Measurements from ENCODE around the gene SUMF1.
"Not testable (repeated sequence)": the region's sequence is repeated elsewhere in the genome, so short reads cannot be mapped to it uniquely, and the experiment has no call there.

SUMF1 gene

GRCh38 chr3:4335840-4336562 is 131.1 kb downstream of the SUMF1 start:
- peaks cover 3% of the 10 kb centered on the region for H3K36me3 Mint-ChIP-seq
- no peaks in the 10 kb centered on the region for H3K4me1 Mint-ChIP-seq
- H3K9me3 Mint-ChIP-seq = no peaks in the 10 kb centered on the region
- H3K27ac Mint-ChIP-seq = no peak overlapping the region
- no peaks in the 10 kb centered on the region for H3K27me3 Mint-ChIP-seq
- H3K4me3 Mint-ChIP-seq = no peak overlapping the region

- Mint-ChIP-seq H3K9me3 (no peaks in the 10 kb centered on the region), H3K36me3 (peaks cover 5% of the 10 kb centered on the region), H3K27me3 (no peaks in the 10 kb centered on the region), H3K27ac (no peak overlapping the region), H3K4me3 (no peak overlapping the region), H3K4me1 (no peaks in the 10 kb centered on the region)
Measured at GRCh38 chr3:4334548-4334947, 132.5 kb downstream of the SUMF1 start.

DNA sequence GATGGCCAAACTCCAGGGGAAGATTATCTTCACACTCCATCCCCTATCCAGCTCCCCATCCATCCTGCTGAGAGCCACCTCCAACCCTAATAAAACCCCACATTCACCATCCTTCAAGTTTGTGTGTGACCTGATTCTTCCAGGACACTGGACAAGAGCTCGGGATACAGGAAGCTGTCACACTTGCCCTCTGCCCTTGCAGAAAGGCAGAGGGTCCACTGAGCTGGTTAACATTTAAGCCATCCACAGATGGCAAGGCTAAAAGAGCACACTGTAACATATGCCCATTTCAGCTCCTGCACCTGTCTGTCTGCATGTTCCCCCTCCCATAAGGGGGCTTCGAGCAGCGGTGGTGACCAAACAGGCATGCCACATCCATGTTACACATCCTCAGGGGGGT is 134.1 kb downstream of the SUMF1 start:
- no peak overlapping the region for H3K4me3 Mint-ChIP-seq
- H3K4me1 Mint-ChIP-seq = no peaks in the 10 kb centered on the region
- H3K36me3 Mint-ChIP-seq = peaks cover 10% of the 10 kb centered on the region
- H3K9me3 Mint-ChIP-seq = no peaks in the 10 kb centered on the region
- no peak overlapping the region for H3K27ac Mint-ChIP-seq
- no peaks in the 10 kb centered on the region for H3K27me3 Mint-ChIP-seq

DNA sequence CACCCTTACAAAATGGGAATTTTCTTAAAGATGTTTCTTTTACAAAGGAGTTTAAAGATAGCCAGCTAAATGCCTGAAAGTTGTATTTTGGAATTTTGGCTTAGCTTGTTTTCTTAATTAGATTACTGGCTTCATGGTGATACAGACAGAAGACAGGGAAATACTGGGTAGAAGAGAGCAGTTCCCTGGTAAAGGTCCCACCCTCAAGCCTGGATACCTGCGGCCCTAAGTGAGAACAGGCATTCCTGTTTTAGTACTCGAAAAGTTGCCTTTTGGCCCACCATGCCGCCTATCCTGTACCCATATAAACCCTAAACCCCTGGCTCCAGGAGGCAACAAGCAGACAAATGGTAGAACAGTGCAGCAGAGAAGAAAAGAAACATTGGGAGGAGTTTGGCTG is 134.5 kb downstream of the SUMF1 start:
- Mint-ChIP-seq H3K27me3 (no peaks in the 10 kb centered on the region), H3K4me3 (no peak overlapping the region), H3K36me3 (peaks cover 10% of the 10 kb centered on the region), H3K9me3 (no peaks in the 10 kb centered on the region), H3K4me1 (no peaks in the 10 kb centered on the region), H3K27ac (no peak overlapping the region)

- H3K36me3 Mint-ChIP-seq = peaks cover 10% of the 10 kb centered on the region
- H3K27ac Mint-ChIP-seq = no peak overlapping the region
- H3K9me3 Mint-ChIP-seq = no peaks in the 10 kb centered on the region
- H3K4me3 Mint-ChIP-seq = no peak overlapping the region
- no peaks in the 10 kb centered on the region for H3K4me1 Mint-ChIP-seq
- no peaks in the 10 kb centered on the region for H3K27me3 Mint-ChIP-seq
Measured at GRCh38 chr3:4332111-4332510, 135.0 kb downstream of the SUMF1 start.

DNA sequence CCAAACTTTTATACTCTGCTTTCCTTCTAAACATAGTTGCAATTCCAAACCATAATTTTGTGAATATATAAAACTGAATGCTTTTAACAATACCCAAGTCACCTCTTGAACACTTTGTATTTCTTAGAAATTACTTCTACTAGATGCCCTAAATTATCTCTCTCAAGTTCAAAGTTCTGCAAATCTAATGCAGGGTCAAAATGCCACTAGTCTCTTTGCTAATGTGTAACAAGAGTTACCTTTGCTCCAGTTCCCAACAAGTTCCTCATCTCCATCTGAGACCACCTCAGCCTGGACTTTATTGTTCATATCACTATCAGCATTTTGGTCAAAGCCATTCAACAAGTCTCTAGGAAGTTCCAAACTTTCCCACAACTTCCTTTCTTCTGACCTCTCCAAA is 137.3 kb downstream of the SUMF1 start:
- peaks cover 12% of the 10 kb centered on the region for H3K36me3 Mint-ChIP-seq
- not testable (repeated sequence) for H3K9me3 Mint-ChIP-seq, H3K4me1 Mint-ChIP-seq, H3K27me3 Mint-ChIP-seq, H3K4me3 Mint-ChIP-seq, H3K27ac Mint-ChIP-seq

DNA sequence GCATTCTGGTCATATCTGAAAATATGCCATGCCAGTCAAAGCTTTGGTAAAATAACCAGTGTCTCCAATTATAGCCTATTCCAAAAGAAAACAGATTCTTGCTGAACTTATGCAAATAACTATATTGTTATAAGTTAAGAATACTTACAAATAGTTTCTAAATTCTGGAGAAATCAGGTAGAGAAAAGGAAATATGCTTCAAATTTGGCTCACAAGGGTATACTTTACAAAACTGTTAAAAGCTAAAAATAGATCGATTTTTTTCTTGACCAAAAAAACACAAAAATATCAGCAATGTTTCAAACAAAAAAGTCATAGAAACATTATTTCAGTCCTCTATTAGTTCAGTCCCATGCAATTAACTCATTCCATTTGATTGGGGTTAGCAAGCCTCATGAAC is 140.2 kb downstream of the SUMF1 start:
- H3K27me3 Mint-ChIP-seq = no peaks in the 10 kb centered on the region
- H3K36me3 Mint-ChIP-seq = peaks cover 13% of the 10 kb centered on the region
- H3K9me3 Mint-ChIP-seq = no peaks in the 10 kb centered on the region
- no peaks in the 10 kb centered on the region for H3K4me1 Mint-ChIP-seq
- no peak overlapping the region for H3K27ac Mint-ChIP-seq
- no peak overlapping the region for H3K4me3 Mint-ChIP-seq

DNA sequence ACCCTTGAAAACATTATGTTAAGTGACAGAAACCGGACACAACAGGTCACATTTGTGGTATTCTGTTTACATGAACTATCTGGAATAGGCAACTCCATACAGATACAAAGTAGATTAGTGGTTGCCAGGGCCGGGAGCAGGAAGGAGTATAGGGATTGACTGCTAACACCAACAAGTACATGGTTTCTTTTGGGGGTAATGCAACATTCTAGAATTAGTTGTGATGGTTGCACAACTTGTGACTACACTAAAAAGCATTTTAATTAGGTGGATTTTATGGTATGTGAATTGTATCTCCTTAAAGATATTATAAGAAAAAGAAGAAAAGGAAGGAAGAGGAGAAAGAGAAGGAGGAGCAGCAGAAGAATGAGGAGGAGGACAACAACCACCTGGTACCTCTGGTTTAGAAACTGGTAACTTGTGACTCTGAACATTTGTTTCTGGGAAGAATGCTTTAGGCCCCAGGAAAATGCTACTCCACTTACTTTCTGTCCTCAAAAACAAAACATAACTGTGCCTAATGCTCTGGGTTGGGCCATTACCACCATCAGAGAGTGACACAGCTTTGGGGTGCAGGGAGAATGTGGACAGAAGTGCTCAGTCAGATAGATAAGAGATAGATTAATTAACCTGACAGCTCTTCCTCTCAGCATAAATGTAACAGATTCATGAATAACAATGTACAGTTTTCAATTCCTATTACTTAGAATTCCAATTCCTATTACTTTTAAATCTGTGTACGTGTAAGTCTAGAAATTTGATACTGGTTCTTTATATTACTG is 143.6 kb downstream of the SUMF1 start:
- Mint-ChIP-seq H3K9me3 (no peaks in the 10 kb centered on the region), H3K4me1 (peaks cover 5% of the 10 kb centered on the region), H3K27me3 (no peaks in the 10 kb centered on the region), H3K4me3 (no peak overlapping the region), H3K36me3 (peaks cover 4% of the 10 kb centered on the region), H3K27ac (no peak overlapping the region)

- Mint-ChIP-seq H3K4me3 (no peak overlapping the region), H3K4me1 (peaks cover 5% of the 10 kb centered on the region), H3K27ac (no peak overlapping the region), H3K36me3 (peaks cover 3% of the 10 kb centered on the region), H3K27me3 (no peaks in the 10 kb centered on the region), H3K9me3 (no peaks in the 10 kb centered on the region)
Measured at GRCh38 chr3:4322635-4323034, 144.4 kb downstream of the SUMF1 start.

DNA sequence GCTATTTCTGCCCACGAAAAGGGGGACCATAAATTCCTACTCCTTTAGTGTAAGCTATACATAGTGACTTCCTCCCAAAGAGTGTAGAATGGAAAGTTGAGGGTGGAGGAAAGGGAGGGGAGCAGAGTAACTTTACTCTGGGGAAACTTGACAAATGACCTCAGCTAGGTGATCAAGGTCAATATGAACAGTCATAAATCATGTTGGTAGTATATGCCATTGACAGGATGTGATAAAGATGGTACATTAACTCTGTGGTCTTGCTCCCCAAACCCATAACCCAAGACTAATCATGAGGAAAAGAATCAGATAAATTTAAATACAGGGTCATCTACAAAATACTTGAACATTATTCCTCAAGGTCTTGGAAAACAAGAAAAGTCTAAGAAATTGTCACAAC is 145.3 kb downstream of the SUMF1 start:
- Mint-ChIP-seq H3K4me1 (peaks cover 5% of the 10 kb centered on the region), H3K27ac (no peak overlapping the region), H3K4me3 (no peak overlapping the region), H3K36me3 (peaks cover 5% of the 10 kb centered on the region), H3K27me3 (no peaks in the 10 kb centered on the region), H3K9me3 (no peaks in the 10 kb centered on the region)

- no peaks in the 10 kb centered on the region for H3K27me3 Mint-ChIP-seq
- H3K9me3 Mint-ChIP-seq = peaks cover 4% of the 10 kb centered on the region
- H3K27ac Mint-ChIP-seq = no peak overlapping the region
Measured at GRCh38 chr3:4320096-4320911, 146.8 kb downstream of the SUMF1 start.

GRCh38 chr3:4314688-4315087 is 152.4 kb downstream of the SUMF1 start:
- Mint-ChIP-seq H3K9me3 (peaks cover 4% of the 10 kb centered on the region), H3K27me3 (no peaks in the 10 kb centered on the region), H3K4me3 (no peak overlapping the region), H3K36me3 (peaks cover 34% of the 10 kb centered on the region), H3K4me1 (peaks cover 22% of the 10 kb centered on the region), H3K27ac (no peak overlapping the region)

More at GRCh38 chr3:4320096-4320911, 146.8 kb downstream of the SUMF1 start:
- H3K4me3 Mint-ChIP-seq = no peak overlapping the region
- H3K4me1 Mint-ChIP-seq = peaks cover 5% of the 10 kb centered on the region
- peaks cover 13% of the 10 kb centered on the region for H3K36me3 Mint-ChIP-seq

DNA sequence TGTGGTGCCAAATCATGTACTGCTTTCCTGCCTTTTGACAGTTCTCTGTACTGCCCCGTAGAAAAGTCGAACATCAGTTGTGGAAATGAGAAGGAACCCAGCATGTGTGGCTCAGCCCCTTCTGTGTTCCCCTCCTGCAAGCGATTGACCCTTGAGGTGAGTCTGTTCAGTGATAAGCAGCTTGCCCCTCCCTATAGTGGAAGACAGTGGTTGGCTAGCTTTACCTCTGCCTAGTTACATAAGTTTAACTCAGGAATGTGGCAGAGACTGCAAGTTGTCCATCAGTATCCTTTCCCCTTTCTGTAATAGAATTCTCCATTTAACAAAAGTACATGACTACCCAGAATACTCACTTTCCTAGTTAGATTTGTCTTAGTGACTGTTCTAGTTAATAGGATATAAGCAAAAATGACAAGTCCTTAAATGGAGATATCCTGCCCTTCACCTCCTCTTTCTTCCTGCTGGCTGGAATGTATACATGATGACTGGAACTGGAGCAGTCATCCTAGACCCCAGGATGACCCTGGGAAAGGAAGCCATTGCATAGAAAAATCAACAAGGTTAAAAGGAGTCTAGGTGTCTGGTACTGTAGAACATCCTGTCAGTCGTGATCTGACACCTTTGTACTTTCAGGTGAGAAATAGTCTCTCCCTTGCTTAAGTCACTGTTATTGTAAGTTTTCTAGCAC is 153.3 kb downstream of the SUMF1 start:
- Mint-ChIP-seq H3K4me3 (no peak overlapping the region), H3K27ac (no peak overlapping the region), H3K36me3 (peaks cover 36% of the 10 kb centered on the region), H3K27me3 (no peaks in the 10 kb centered on the region), H3K4me1 (peaks cover 19% of the 10 kb centered on the region), H3K9me3 (peaks cover 4% of the 10 kb centered on the region)

- H3K4me1 Mint-ChIP-seq = peaks cover 35% of the 10 kb centered on the region
Measured at GRCh38 chr3:4311496-4311895, 155.6 kb downstream of the SUMF1 start.

More at GRCh38 chr3:4311496-4311895, 155.6 kb downstream of the SUMF1 start:
- Mint-ChIP-seq H3K27me3 (no peaks in the 10 kb centered on the region), H3K9me3 (peaks cover 4% of the 10 kb centered on the region), H3K36me3 (peaks cover 33% of the 10 kb centered on the region), H3K27ac (peak overlapping the region; percentile 17), H3K4me3 (no peak overlapping the region)
